Erythroblast (primary cell): Measurements from ENCODE around the gene PM20D2.

Source experiments
- GATA1 ChIP-seq: IDR thresholded peaks from 2 replicates; pipeline ENCODE4 v1.6.1; 2011; ENCODE audit warnings: low read depth, mild to moderate bottlenecking, control low read depth, low read length, moderate library complexity
- POLR2A ChIP-seq: IDR thresholded peaks from 2 replicates; pipeline ENCODE4 v1.6.1; 2011; ENCODE audit warnings: mild to moderate bottlenecking, low read length

DNA sequence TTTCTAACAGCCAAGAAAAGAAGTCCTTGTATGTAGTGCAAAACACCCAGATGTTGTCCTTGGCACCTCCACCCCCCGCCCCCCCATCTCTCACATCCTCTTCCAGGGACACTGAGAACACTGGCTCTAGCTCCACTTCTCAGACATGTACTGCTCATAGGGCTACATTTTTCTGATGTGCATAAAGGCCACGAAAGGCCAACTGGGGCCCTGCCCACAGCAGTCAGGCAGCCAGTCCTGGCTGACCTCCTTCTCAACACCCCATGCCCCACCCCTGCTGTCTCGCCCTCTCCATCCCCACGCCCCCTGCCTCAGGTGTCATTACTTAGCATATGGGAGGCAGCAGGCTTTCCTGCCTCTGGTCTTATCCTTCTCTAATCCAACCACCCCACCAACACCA, 60.0 kb downstream of the PM20D2 start:
- TF ChIP-seq POLR2A = no peak
- TF ChIP-seq GATA1 = no peak
